Astrocyte of the cerebellum (primary cell): ENCODE results near the gene HLTF.
A peak's percentile ranks its signal among the peaks of the same experiment; 100 is the strongest.

Experiments used
- DNase-seq: peaks from one replicate; pipeline ENCODE4 v3.0.0-alpha.2; 2011; ENCODE audit warnings: low read depth
- H3K4me3 ChIP-seq: 2 replicates; pipeline ENCODE4 v1.5.1; 2011; ENCODE audit warnings: mild to moderate bottlenecking, low read depth, low read length, moderate library complexity
- in situ Hi-C: cut with HindIII; loops from 2 replicates; pipeline ENCODE4 v1.10.0; 2017; ENCODE audit warnings: low sequenced_read_pairs
- TF ChIP-seq, protein P1 (sequence below): IDR thresholded peaks from 2 replicates; pipeline ENCODE4 v1.5.1; 2012; ENCODE audit warnings: low read length, low read depth, moderate library complexity, mild to moderate bottlenecking; ENCODE audit errors: missing control alignments

Gene HLTF

GRCh38 chr3:149016242-149016641, 70.1 kb downstream of the HLTF start:
- H3K4me3 ChIP-seq, result no peak overlapping the region
- in situ Hi-C loops, result no loop called here
- DNase-seq, result no peak
- TF ChIP-seq, protein P1, sequence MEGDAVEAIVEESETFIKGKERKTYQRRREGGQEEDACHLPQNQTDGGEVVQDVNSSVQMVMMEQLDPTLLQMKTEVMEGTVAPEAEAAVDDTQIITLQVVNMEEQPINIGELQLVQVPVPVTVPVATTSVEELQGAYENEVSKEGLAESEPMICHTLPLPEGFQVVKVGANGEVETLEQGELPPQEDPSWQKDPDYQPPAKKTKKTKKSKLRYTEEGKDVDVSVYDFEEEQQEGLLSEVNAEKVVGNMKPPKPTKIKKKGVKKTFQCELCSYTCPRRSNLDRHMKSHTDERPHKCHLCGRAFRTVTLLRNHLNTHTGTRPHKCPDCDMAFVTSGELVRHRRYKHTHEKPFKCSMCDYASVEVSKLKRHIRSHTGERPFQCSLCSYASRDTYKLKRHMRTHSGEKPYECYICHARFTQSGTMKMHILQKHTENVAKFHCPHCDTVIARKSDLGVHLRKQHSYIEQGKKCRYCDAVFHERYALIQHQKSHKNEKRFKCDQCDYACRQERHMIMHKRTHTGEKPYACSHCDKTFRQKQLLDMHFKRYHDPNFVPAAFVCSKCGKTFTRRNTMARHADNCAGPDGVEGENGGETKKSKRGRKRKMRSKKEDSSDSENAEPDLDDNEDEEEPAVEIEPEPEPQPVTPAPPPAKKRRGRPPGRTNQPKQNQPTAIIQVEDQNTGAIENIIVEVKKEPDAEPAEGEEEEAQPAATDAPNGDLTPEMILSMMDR, result no peak

- in situ Hi-C loops, result no loop called here
- DNase-seq, result no peak
- no peak overlapping the region for H3K4me3 ChIP-seq
- TF ChIP-seq, protein P1, result no peak
These were observed 70.9 kb downstream of the HLTF start for GRCh38 chr3:149015393-149015792.

GRCh38 chr3:149013726-149014125, 72.6 kb downstream of the HLTF start:
- no peak overlapping the region for H3K4me3 ChIP-seq
- in situ Hi-C loops, result no loop called here
- TF ChIP-seq, protein P1, result no peak
- DNase-seq, result peak; percentile 59

DNA sequence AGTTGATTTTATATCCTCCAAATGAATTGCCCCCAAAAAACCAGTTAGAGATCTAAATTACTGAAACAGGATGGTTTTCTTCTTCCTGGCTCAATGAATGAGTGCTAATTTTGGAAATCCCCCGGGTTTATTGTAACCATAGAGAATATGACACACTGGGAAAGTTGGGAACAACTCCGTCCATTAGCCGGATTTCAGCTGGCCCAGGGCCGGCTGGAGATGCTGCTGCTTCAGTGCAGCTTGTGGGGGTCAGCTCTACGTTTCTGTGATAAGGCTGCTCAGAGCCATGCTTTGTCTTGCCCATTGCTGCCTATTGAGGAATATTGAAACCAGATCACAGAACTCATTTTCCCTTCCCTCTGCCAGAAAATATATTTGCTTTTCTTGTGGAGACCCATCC, 74.7 kb downstream of the HLTF start:
- TF ChIP-seq, protein P1, result no peak
- no peak for DNase-seq
- in situ Hi-C loops, result no loop called here
- no peak overlapping the region for H3K4me3 ChIP-seq

GRCh38 chr3:149010966-149011365, 75.4 kb downstream of the HLTF start:
- in situ Hi-C loops, result no loop called here
- TF ChIP-seq, protein P1, result no peak
- H3K4me3 ChIP-seq, result no peak overlapping the region
- DNase-seq, result no peak

GRCh38 chr3:149010504-149010951, 75.8 kb downstream of the HLTF start:
- DNase-seq, result no peak
- in situ Hi-C loops, result no loop called here
- H3K4me3 ChIP-seq, result no peak overlapping the region
- TF ChIP-seq, protein P1, result no peak

DNA sequence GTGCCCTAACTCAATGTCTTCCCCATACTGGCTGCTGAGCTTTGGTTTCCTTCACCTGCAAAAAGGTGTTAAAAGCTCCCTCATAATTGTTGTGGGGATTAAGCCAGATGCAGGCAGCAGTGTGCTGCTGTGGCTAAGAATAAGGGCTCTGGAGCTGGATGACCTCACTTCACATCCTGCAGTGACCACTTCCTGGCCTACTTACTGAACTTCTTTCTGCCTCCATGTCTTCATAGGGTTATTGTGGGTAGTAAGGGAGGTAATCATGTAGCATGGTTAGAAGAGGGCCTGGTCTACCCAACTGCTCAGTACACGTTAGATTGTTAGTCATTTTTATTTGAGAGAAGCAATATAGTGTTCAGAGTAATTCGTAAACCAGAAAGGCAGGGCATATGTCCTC, 76.6 kb downstream of the HLTF start:
- DNase-seq, result no peak
- no peak overlapping the region for H3K4me3 ChIP-seq
- TF ChIP-seq, protein P1, result no peak
- in situ Hi-C loops, result no loop called here
